Fibroblast of skin of scalp (primary cell): ENCODE measurements around the gene SPATA4.
A peak's percentile ranks its signal among the peaks of the same experiment; 100 is the strongest.

Experiments used
- DNase-seq: peaks from one replicate; pipeline ENCODE4 v3.0.0-alpha.2; 2013

SPATA4 gene

DNA sequence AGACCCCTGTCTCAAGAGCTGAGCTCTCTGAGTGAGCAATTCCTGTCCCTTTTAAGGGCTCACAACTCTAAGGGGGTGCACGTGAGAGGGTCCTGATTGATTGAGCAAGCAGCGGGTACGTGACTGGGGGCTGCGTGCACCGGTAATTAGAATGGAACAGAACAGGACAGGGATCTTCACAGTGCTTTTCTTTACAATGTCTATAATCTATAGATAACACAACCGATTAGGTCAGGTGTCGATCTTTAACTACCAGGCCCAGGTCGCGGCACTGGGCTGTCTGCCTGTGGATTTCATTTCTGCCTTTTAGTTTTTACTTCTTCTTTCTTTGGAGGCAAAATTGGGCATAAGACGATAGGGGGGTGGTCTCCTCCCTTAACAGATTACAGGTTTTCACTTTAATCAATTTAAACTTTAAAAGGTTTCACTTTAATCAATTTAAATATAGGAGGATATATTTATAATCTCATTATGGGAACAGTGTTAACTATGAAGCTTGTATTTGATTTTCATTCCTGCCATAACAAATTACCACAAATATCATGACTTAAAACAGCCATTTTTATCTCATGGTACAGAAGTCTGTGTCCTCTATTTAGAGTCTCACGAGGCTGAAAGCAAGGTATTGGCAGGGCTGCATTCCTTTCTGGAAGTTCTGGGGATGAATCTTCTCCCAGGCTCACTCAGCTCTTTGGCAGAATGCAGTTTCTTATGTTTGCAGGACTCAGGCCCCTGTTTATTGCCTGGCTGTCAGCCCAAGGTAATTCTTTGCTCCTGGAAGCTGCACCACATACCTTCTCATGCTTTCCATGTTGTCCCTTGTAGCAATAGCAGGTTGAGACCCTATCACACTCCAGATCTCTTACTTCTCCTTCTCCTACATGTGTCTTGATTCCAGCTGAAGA, 5.2 kb downstream of the SPATA4 start:
- DNase-seq, result peak; percentile 44

- no peak for DNase-seq
Observed at GRCh38 chr4:176188654-176189053, 6.7 kb downstream of the SPATA4 start.

- DNase-seq, result no peak
Observed at GRCh38 chr4:176187624-176188023, 7.8 kb downstream of the SPATA4 start.

- no peak for DNase-seq
Observed at GRCh38 chr4:176186671-176187395, 8.6 kb downstream of the SPATA4 start.

- no peak for DNase-seq
Observed at GRCh38 chr4:176186067-176186466, 9.3 kb downstream of the SPATA4 start.

DNA sequence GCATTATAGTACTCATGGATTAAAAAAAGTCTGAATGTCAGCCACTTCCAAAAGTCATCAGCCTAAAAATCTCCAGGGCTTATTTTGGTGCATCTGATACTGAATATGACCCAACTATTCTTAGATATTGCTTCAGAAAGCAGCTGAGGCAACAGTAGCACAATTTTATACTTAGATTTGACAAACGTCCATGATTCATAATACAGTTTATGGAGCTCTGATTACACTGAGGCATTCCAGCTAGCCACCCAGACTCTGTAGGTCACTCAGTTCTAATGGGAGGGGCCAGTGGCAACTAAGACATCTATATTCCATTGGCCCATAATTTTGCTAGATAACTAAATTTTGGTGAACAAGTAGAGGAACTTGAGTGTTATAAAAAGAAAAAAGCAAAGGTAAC, 10.3 kb downstream of the SPATA4 start:
- DNase-seq, result peak; percentile 89

DNA sequence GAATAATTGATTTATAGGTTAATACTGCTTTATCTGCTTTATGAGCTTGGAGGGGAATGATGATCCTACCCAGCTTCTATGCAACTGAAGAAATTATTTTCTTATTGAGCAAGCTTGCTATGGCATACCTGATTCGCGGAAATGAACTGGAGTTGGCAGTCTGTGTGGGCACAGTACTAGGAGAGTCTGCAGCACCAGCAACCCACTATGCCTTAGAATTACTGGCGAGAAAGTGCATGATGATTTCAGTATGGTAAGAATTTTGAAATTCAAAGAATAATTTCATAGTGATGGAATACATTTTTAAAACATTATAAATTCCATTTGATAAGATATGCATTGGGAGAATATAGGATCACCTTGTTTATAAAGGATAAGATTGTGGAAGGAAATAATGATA, 32.3 kb downstream of the SPATA4 start:
- DNase-seq, result no peak

- DNase-seq, result peak; percentile 91
Observed at GRCh38 chr4:176156656-176157055, 38.7 kb downstream of the SPATA4 start.

- DNase-seq, result no peak
Observed at GRCh38 chr4:176153124-176153523, 42.3 kb downstream of the SPATA4 start.

GRCh38 chr4:176150704-176151103, 44.7 kb downstream of the SPATA4 start:
- DNase-seq, result no peak

DNA sequence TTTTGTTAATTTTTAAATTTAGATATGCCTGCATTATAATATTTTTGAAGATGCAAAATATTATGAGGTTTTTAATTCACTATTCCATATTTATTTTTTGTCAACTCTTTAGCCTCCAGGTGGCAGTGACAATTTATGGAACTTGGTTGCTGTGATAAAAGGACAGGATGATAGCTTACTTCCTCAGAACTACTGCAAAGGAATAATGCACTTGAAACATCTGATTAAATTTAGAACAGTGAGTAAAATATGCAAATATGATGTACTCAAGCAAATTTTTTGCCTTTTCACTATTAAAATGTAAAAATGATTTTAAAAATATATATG, 45.1 kb downstream of the SPATA4 start:
- peak; percentile 57 for DNase-seq

DNA sequence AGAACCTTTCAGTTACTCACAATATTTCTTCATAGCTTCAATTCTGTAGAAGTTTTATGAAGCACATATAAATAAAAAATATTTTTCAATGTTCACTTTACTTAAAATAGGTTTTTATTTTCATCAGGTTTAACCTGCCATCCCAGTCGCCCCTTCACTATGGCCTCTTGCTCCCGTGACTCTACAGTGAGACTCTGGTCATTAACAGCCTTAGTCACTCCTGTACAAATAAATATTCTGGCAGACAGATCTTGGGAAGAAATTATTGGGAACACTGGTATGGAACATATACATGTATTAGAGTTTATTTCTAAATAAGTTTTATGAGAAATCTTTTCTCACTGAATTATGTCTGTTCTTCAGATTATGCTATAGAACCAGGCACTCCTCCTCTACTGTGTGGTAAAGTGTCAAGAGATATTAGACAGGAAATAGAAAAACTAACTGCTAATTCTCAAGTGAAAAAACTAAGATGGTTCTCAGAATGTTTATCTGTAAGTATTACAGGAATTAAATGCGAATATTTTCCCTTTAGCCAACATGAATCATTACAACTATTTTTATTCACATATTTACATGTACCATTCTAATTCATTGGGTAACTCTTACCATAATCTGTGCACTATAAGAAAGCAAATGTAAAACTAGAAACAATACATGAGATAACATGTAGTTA, 45.6 kb downstream of the SPATA4 start:
- no peak for DNase-seq

- no peak for DNase-seq
Observed at GRCh38 chr4:176142253-176142652, 53.1 kb downstream of the SPATA4 start.

DNA sequence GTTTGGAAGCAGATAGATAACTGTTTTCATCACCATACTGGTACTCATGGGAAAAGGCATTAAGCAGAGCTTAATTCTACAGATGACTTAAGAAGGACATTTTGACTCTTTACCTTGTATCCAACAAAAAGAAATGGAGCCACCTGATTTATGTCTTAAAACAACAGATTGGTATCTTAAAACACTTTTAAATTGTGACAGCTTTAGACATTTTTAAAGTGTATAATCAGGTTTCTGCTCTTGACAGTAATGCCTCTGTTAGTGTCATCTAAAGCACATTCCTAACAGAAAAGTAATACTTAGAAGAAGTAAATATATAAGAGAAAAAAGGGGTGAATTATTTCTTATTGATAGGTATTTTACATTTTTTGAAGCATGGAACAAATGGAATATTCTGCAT, 55.9 kb downstream of the SPATA4 start:
- DNase-seq, result no peak

DNA sequence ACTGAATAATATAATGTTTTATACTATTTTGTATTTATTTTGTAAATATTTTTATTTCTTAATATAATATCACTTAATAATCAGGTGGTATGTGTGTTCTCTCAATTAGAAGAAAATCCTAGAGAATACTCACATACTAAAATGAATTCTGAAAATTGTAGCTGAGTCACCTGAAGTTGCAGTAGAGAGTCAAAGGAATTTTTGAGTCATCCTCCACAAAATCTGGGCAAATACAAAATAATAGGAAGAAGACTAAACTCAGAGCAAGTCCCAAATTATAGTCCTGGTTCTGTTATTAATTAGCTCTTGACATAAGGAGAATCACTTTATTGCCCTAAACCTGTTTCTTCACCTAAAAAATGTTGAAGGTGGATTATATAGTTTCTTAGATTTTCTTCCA, 57.8 kb downstream of the SPATA4 start:
- DNase-seq, result peak; percentile 47

DNA sequence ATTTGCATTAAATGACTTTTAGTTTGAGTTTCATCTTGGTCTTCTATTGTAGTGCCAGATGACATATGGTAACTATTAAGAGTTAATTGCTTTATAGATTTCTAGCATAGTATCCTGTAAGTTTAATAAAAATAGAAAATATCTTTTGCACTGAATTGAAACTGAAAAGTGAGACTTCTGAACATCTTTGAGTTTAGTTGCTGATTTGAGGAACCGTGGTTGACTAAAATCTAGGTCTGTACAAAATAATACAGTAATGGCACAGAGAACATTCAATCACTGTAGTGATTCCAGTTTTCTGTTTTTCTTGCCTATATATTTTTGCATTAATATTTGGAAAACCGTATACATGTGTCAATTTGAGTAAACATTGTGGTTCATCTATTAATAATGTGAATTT, 60.7 kb downstream of the SPATA4 start:
- no peak for DNase-seq
